Small intestine (tissue), 7 donors: ENCODE results near the gene BMPR1B. TPM values are rescaled to one million over a fixed set of nuclear protein-coding genes. Genes with fewer than 3 reads are reported as not detected.

Experiments used
- DNase-seq, 2 donors: peaks; one replicate each; pipeline versions ENCODE4 v3.0.0 to v3.0.0-alpha.2; 2013
- FAIRE-seq: peaks from 2 replicates; lab custom pipeline; 2012; peaks lifted over from hg19 to GRCh38; lab: Jason Lieb, UNC
- H3K27ac ChIP-seq, 3 donors: one replicate each; pipeline ENCODE4 v1.5.1; 2013; ENCODE audit warnings: low read length in 2 of 3, mild to moderate bottlenecking in 2 of 3, control low read depth in 1 of 3, inconsistent platforms in 1 of 3, low read depth in 1 of 3, moderate library complexity in 1 of 3
- H3K27me3 ChIP-seq, 3 donors: one replicate each; pipeline ENCODE4 v1.6.1; 2013; ENCODE audit warnings: low read length in 3 of 3, inconsistent platforms in 1 of 3; ENCODE audit not compliant: control insufficient read depth in 3 of 3, insufficient read depth in 3 of 3
- H3K36me3 ChIP-seq, 3 donors: one replicate each; pipeline ENCODE4 v1.6.1; 2013; ENCODE audit warnings: low read length in 3 of 3, inconsistent platforms in 1 of 3, low read depth in 1 of 3, mild to moderate bottlenecking in 1 of 3, moderate library complexity in 1 of 3; ENCODE audit not compliant: control insufficient read depth in 3 of 3, insufficient read depth in 2 of 3
- H3K4me1 ChIP-seq, 3 donors: one replicate each; pipeline ENCODE4 v1.6.1; 2013; ENCODE audit warnings: low read length in 2 of 3, inconsistent platforms in 1 of 3, low read depth in 1 of 3, mild to moderate bottlenecking in 1 of 3, moderate library complexity in 1 of 3; ENCODE audit not compliant: control insufficient read depth in 3 of 3, insufficient read depth in 2 of 3
- H3K4me3 ChIP-seq, 3 donors: one replicate each; pipeline ENCODE4 v1.5.1; 2013; ENCODE audit warnings: low read length in 3 of 3, control low read depth in 1 of 3, inconsistent platforms in 1 of 3, low read depth in 1 of 3, mild to moderate bottlenecking in 1 of 3, moderate library complexity in 1 of 3
- H3K9me3 ChIP-seq, 2 donors: one replicate each; pipeline ENCODE4 v1.6.1; 2013; ENCODE audit warnings: low read depth in 1 of 2, low read length in 1 of 2; ENCODE audit not compliant: control insufficient read depth in 2 of 2, insufficient read depth in 1 of 2
- WGBS, 3 donors: extraction: QIAGEN DNeasy Blood & Tissue Kit; methylation state at CpG; one replicate each; pipeline ENCODE4 v1.1.7; 2013; 5-methylcytosine and 5-hydroxymethylcytosine counted together
- polyA plus RNA-seq, 4 donors: library from polyadenylated mRNA; stranded (reverse) in 3 of 4; unstranded in 1 of 4; fragments of 200-250 nt in 3 of 4; fragments of 120-200 nt in 1 of 4; gene quantifications; one replicate each; pipeline versions ENCODE4 v1.2.1 to v1.2.3, GENCODE V29; 2013
- donor health status: healthy with polysubstance abuse.
- donor health status: control.
- donor health status: control.
- donor health status: Bipolar disorder and iron deficiency.
- donor health status: healthy.

The BMPR1B gene
- polyA plus RNA-seq, 4 donors, result 0.07 to 0.10 TPM; not detected in 2

DNA sequence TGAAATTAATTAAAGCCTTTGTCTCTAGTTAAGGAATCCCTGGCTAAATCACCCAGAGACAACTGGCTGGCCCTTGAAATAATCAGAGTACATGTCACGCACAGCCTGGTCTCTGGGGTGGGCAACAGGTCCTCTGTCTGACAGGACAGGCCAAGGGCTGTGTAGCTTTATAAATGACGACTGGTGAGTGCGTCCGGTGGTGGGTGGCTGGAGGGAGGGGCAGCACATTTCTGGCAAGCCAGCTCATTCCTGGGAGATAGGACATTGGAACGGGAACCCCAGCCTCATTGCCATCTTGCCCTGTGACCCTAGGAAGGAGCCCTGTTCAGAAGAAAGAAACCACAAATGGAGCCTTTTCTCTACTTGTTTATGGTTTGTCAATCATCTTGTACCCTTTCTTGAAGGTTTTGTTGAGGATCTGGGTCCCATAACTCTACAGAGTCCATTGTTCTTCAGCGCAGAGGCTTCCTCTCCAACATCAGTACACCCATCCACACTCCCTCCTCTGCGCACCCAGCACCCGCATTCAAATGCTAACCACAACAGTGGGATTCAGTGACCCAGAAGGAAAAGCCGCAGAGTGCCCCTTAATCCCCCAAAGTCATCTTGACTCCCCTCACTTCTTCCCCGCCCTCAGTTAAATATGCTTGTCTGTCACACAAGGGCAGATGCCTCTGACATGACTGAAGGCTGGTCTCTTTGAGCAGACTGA is 422.9 kb downstream of the BMPR1B start:
- H3K4me3 ChIP-seq, result no peak overlapping the region
- no peak for FAIRE-seq
- WGBS, 3 donors, result 74 to 85% (median 83%) methylated on average over 10 of the region's 10 CpGs
- H3K9me3 ChIP-seq, result peaks cover 0 to 11% of the 10 kb centered on the region in 2 donors
- no peak overlapping the region for H3K27ac ChIP-seq
- H3K4me1 ChIP-seq, result no peaks in the 10 kb centered on the region
- no peaks in the 10 kb centered on the region for H3K27me3 ChIP-seq
- peaks cover 0 to 6% (median 0%) of the 10 kb centered on the region in 3 donors for H3K36me3 ChIP-seq
- DNase-seq, result no peak

GRCh38 chr4:95181243-95181995 is 423.7 kb downstream of the BMPR1B start:
- H3K36me3 ChIP-seq, result peaks cover 0 to 6% (median 0%) of the 10 kb centered on the region in 3 donors
- no peak for FAIRE-seq
- H3K4me1 ChIP-seq, result no peaks in the 10 kb centered on the region
- no peak for DNase-seq
- peaks cover 0 to 11% of the 10 kb centered on the region in 2 donors for H3K9me3 ChIP-seq
- no peak overlapping the region for H3K27ac ChIP-seq
- WGBS, 3 donors, result 61 to 66% (median 64%) methylated on average over 18 of the region's 18 CpGs
- H3K4me3 ChIP-seq, result no peak overlapping the region
- H3K27me3 ChIP-seq, result no peaks in the 10 kb centered on the region

- no peaks in the 10 kb centered on the region for H3K4me1 ChIP-seq
- FAIRE-seq (no peak), DNase-seq (no peak)
- no peaks in the 10 kb centered on the region for H3K27me3 ChIP-seq
- peaks cover 0 to 6% (median 0%) of the 10 kb centered on the region in 3 donors for H3K36me3 ChIP-seq
- H3K27ac ChIP-seq, result no peak overlapping the region
- H3K9me3 ChIP-seq, result peaks cover 0 to 11% of the 10 kb centered on the region in 2 donors
- 22 to 39% (median 34%) methylated on average over 2 of the region's 2 CpGs for WGBS, 3 donors
- H3K4me3 ChIP-seq, result no peak overlapping the region
These were observed 424.2 kb downstream of the BMPR1B start for GRCh38 chr4:95181996-95182306.

- Histone ChIP-seq H3K27me3 (no peaks in the 10 kb centered on the region), H3K9me3 (no peaks in the 10 kb centered on the region), H3K36me3 (peaks cover 0 to 2% (median 0%) of the 10 kb centered on the region in 3 donors), H3K27ac (no peak overlapping the region), H3K4me1 (no peaks in the 10 kb centered on the region), H3K4me3 (no peak overlapping the region)
- 43 to 67% (median 65%) methylated on average over 5 of the region's 5 CpGs for WGBS, 3 donors
- FAIRE-seq (no peak), DNase-seq (no peak)
These were observed 426.1 kb downstream of the BMPR1B start for GRCh38 chr4:95183656-95184408.

DNA sequence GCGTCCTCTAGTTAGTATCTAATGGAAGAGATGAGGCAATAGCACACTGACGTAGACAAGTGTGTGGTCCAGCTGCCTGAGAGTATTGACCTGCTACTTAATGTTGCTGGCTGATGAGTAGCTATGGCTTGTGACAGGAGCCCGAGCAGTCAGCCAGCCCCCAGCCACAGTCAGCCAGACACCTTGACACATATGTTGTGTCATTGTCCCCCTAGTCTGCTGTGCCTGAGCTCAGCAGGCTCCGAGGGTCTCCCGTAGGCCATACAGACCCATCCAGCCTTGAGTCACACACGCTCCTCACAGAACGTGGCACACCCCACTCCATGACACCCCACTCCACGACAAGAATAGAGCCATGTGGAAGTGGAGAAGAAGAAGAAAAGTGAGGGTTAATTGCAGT is 428.9 kb downstream of the BMPR1B start:
- FAIRE-seq (no peak), DNase-seq (no peak)
- Histone ChIP-seq H3K27me3 (peaks cover 0 to 2% (median 0%) of the 10 kb centered on the region in 3 donors), H3K4me1 (no peaks in the 10 kb centered on the region), H3K27ac (no peak overlapping the region), H3K36me3 (peaks cover 0 to 2% (median 0%) of the 10 kb centered on the region in 3 donors), H3K9me3 (peaks cover 0 to 3% of the 10 kb centered on the region in 2 donors), H3K4me3 (no peak overlapping the region)
- WGBS, 3 donors, result 84 to 87% (median 87%) methylated on average over 8 of the region's 8 CpGs

GRCh38 chr4:95188701-95189370 is 431.1 kb downstream of the BMPR1B start:
- FAIRE-seq (no peak), DNase-seq (peak in 1 of 2 donors; percentile 3)
- WGBS, 3 donors, result 59 to 71% (median 60%) methylated on average over 5 of the region's 5 CpGs
- Histone ChIP-seq H3K4me1 (no peaks in the 10 kb centered on the region), H3K27me3 (peaks cover 0 to 2% (median 0%) of the 10 kb centered on the region in 3 donors), H3K4me3 (no peak overlapping the region), H3K9me3 (peaks cover 0 to 3% of the 10 kb centered on the region in 2 donors), H3K27ac (no peak overlapping the region), H3K36me3 (no peaks in the 10 kb centered on the region)

- Histone ChIP-seq H3K27me3 (peaks cover 0 to 2% (median 0%) of the 10 kb centered on the region in 3 donors), H3K9me3 (peaks cover 0 to 3% of the 10 kb centered on the region in 2 donors), H3K27ac (no peak overlapping the region), H3K36me3 (no peaks in the 10 kb centered on the region), H3K4me1 (no peaks in the 10 kb centered on the region), H3K4me3 (no peak overlapping the region)
- no peak for DNase-seq
- FAIRE-seq, result no peak
- WGBS, 3 donors, result 50 to 57% (median 53%) methylated on average over 9 of the region's 9 CpGs
These were observed 433.1 kb downstream of the BMPR1B start for GRCh38 chr4:95190751-95191436.
